AG09309 (cell line): ENCODE results near the gene CEP85L.

Experiments used
- DNase-seq: peaks from one replicate; pipeline ENCODE4 v3.0.0-alpha.2; 2010; ENCODE audit warnings: low read depth
- H3K4me3 ChIP-seq: 2 replicates; pipeline ENCODE4 v1.5.1; 2011; ENCODE audit warnings: mild to moderate bottlenecking, low read depth, low read length, moderate library complexity; ENCODE audit not compliant: control insufficient read depth
- CTCF ChIP-seq: IDR thresholded peaks from 2 replicates; pipeline ENCODE4 v1.5.1; 2011; ENCODE audit warnings: mild to moderate bottlenecking, low read depth, low read length, inconsistent platforms; ENCODE audit not compliant: insufficient read depth, control insufficient read depth; ENCODE audit errors: missing control alignments

The CEP85L gene

GRCh38 chr6:118683881-118684872 lies 32.8 kb upstream of the CEP85L start:
- DNase-seq, result no peak
- H3K4me3 ChIP-seq, result no peak overlapping the region
- no peak for TF ChIP-seq CTCF

GRCh38 chr6:118680452-118681095 lies 29.2 kb upstream of the CEP85L start:
- no peak overlapping the region for H3K4me3 ChIP-seq
- DNase-seq, result no peak
- no peak for TF ChIP-seq CTCF

GRCh38 chr6:118679327-118679901 lies 28.0 kb upstream of the CEP85L start:
- TF ChIP-seq CTCF, result no peak
- DNase-seq, result peak; percentile 10

GRCh38 chr6:118678866-118679265 lies 27.5 kb upstream of the CEP85L start:
- no peak for DNase-seq
- TF ChIP-seq CTCF, result no peak
- H3K4me3 ChIP-seq, result no peak overlapping the region

More at GRCh38 chr6:118679327-118679901, 28.0 kb upstream of the CEP85L start:
- no peak overlapping the region for H3K4me3 ChIP-seq

- no peak overlapping the region for H3K4me3 ChIP-seq
- no peak for TF ChIP-seq CTCF
- DNase-seq, result no peak
Observed at GRCh38 chr6:118677193-118677592, 25.8 kb upstream of the CEP85L start.

- DNase-seq, result no peak
- H3K4me3 ChIP-seq, result no peak overlapping the region
- no peak for TF ChIP-seq CTCF
Observed at GRCh38 chr6:118675225-118675624, 23.8 kb upstream of the CEP85L start.
